Stimulated activated CD4-positive, alpha-beta T cell treated with anti-CD3 and anti-CD28 coated beads, Interleukin-2, amount 100 ng/mL, for 4 hours (primary cell): ENCODE measurements around the gene COX20.
"Not testable (repeated sequence)": the region's sequence is repeated elsewhere in the genome, so short reads cannot be mapped to it uniquely, and the experiment has no call there.

Source experiments
- DNase-seq: peaks from one replicate; pipeline ENCODE4 v3.0.0-alpha.2; 2020; ENCODE audit warnings: low read depth

The COX20 gene

GRCh38 chr1:244822878-244823277, 12.6 kb upstream of the COX20 start:
- no peak for DNase-seq

GRCh38 chr1:244826712-244827111, 8.7 kb upstream of the COX20 start:
- DNase-seq: no peak

DNA sequence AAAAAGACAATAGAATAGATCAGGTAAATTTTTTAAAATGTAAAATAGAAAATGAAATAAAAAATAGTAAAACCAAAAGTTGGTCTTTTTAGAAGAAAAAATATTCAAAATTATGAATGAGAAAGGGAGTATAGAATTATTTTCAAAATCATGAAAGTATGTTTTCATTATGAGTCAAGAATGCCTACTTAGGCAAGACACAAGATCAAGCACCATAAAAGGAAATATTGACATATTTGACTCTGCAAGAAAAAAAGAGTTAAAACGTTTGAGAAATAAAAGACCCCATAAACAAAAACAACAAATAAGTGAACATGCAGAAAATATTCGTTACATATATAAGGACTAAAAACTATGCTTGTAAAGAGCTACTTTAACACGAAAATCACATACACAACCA, 4.8 kb upstream of the COX20 start:
- no peak for DNase-seq

DNA sequence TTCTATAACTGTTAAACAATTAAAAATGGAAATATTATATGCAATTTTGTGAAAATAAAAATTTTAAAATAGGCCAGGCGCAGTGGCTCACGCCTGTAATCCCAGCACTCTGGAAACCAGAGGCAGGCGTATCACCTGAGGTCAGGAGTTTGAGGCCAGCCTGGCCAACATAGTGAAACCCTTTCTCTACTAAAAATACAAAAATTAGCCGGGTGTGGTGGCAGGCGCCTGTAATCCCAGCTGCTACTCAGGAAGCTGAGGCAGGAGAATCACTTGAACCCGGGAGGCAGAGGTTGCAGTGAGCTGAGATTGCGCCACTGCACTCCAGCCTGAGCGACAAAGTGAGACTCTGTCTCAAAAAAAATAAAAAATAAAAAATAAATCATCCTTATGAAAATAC, 2.2 kb upstream of the COX20 start:
- not testable (repeated sequence) for DNase-seq

DNA sequence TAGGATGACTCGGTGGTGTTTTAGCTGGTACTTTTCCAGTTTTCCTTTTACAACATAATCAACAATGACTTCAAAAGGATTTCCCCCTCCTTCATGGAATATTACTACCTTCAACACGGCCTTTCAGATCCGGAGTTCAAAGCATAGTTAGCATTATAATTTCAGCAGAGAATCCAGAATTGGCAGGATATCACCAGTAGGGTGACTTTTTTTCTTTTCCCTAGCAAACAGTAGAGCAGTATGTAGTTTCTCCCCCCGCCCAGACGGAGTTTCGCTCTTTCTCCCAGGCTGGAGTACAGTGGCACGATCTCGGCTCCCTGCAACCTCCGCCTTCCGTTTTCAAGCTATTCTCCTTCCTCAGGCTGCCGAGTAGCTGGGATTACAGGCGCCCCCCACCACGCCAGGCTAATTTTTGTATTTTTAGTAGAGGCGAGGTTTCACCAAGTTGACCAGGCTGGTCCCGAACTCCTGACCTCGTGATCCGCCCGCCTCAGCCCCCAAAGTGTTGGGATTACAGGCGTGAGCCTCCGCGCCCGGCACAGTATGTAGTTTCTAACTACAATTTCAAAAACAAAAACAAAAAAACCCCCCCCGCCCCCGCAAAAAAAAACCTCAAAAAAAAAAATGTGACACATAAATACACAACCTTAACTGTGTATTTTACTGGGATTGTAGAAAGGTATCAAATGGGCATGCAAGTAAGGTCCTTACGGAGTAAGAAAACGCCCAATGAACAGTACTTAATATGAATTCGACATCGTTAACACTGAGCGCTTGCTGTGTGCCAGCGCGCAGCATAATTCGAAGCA, 1.5 kb upstream of the COX20 start:
- DNase-seq: peak; percentile 24

DNA sequence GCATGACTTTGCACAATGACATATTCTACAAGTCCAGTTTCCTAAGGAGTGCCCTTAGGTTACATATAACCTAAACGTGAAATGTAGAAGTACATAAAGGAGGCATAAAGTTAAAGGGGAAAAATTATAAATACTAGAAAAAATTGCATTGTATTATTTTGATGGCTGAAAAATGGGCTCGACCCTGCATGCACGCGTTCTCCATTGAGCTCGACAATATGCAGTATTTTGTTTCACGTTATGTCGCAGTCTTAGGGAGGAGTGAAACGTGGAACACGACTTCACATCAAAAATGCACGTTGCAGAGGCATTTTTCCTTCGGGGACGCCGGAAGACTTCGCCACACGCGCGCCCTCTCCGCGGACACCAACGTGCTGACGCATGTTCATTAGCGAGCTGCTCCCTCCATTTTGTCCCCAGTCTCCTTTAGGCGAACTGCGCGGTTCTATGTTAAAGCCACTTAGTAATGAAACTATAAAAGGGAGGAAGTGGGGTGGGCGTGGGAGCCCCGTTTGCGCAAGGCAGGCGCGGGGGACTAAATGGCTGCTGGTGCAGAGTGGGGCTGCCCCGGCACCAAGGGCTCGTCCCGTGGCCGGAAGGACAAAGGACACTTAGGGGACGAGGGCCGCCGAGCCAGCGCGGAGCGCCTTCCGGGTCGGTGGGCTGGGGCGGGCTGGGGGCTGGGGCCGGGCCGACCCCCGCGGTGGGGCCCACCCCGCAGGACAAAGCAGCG, 749 bp upstream of the COX20 start:
- DNase-seq: peak; percentile 85

DNA sequence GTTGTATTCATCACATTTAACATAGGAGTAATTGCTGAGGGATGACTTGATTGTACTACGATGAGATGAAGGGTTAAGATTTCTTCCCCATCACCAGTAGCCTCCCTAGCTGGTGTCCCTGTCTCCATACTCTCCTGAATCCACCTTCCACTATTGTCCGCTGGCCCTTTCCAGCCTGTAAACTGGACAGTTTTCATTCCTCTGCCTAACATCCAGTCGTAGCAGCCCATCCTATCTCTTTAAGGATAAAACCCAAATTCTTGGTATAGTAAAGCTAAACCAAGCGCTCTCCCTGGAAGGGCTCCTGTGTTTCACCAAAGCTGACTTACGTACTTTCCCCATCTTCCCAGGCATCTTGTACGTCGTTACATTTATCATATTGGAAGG, 670 bp downstream of the COX20 start:
- DNase-seq: no peak

DNA sequence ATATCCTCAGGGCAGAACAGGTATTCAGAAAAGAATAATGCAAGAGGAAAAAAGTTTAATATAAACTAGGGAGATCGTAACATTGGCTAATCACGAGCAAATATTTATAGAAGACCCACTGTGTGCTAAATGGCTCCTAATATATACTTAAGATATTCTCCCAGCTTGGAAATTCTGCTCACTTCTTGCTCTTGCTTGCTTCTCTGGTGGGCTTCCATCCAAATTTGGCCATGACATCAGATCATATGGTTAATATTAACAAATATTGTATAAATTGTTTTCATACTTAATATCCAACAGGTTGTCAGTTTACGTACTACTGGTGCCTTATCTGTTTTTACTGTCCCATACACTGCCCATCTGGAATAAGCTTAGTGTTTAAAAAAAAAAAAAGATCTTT, 1.1 kb downstream of the COX20 start:
- no peak for DNase-seq

DNA sequence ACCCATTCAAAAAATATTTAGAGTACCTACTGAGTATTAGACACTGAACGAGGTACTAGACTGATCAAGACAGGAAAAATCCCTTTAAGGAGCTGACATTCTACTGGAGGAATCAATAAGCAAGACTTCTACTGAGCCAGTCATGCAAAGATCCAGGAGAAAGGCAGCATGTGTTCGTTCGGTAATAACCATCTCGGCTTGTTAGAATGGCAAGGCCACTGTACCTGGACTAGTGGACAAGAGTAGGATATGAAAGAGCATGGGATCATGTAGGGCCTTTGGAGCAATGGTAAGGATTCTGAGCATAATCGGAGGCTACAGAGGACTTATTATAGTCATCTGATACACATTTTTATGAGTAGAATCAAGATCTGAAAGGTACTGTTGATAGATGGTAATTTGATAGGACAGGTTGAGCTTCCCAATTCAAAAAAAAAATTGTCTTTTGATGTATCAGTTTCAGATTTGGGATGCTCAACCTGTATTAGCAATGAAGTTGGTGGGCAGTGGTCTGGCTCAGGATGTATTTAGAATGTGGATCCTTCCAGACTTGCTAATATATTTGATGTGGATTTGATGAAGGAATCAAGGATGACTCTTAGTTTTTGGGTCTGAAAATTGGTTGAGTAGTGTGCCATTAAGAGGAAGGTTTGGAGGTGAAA, 2.3 kb downstream of the COX20 start:
- DNase-seq: no peak

GRCh38 chr1:244839656-244840055, 4.2 kb downstream of the COX20 start:
- DNase-seq: no peak

DNA sequence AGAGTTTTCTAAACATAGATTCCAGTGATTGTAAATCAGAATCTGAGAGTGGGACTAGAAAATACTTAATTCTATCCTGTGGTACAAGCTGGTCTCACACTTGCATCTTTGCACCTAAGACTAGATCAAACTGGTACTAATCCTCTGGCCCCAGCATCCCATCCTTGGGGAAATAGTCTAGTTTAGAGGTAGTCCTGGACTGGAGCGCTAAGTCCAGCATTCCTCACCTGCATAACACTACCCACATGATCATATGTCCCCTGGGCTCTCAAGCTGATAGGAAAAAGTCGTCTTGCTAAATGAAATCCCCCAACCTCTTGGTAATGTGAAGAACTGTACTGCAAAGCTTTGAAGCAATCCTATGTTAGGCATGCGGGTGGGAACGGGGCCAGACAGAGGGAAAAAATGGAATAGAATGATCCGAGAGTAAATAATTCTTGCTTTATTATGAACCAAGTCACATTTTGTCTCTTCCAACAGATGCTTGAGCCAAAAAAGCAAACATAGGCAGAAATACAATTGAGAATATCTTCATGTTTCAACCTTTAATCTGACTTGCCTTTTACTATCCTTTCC, 4.8 kb downstream of the COX20 start:
- no peak for DNase-seq

DNA sequence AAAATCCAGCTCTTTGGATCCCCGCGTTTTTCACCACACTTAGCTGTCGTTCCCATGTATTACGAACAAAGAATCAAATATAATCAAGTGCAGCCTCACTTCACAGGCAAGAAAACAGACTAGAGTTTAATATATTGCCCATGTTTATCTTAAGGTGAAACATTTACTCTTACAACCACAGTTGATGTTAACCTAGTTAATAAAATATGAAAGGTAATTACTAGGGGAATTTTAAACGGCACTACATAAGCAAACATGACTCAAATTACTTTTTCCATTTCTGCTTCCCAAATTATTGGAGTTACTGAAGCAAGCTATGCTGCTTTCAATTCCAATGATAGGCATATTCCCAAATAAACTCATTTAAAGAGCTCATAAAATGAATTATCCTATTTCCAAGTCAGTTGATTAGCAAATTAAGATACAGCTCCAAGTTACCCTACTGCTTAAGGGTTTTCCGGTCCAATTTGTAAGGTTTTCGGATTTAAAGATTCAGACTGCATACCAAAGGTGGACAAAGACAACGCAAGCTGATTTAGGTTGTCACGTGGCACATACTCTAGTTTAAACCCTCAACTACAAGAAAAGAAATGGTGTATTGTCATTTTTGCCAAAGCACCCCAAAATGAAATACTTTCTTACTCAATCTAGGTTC, 5.9 kb downstream of the COX20 start:
- DNase-seq: no peak

- DNase-seq: no peak
Measured at GRCh38 chr1:244843148-244843978, 7.9 kb downstream of the COX20 start.

DNA sequence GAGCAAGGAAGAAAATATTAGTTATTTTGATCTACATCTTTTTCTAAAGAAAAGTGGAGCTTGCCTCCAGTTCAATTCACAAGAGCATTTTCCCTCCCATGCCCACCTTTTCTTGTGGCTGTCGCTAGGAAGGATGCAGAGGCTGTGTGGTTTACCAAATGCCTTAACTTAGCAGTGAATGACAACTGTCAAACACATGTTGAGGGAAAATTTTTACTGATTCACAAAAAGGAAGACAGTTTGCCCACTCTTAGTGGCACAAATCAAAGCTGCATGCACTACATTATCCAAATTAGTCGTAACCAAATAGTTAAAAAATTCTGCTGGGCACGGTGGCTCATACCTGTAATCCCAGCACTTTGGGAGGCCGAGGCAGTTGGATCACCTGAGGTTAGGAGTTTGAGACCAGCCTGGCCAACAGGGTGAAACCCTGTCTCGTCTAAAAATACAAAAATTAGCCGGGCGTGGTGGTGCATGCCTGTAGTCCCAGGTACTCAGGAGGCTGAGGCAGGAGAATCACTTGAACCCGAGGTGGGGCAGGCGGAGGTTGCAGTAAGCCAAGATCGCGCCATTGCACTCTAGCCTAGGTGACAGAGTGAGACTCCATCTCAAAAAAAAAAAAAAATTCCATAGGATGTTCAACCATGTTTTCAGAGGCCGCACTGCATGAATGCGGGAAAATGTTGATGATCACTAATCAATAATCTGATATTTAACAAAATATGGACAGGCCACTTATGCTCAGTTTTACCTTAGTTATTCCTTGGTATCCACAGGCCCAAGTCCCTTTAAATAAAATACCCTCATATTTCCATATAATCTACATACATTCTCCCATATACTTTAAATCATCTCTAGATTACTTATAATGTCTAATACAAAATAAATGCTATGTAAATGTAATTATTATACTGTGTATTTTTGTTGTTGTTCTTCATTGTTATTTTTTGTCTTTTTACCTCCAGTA, 9.0 kb downstream of the COX20 start:
- no peak for DNase-seq

- DNase-seq: no peak
Measured at GRCh38 chr1:244846653-244847052, 11.2 kb downstream of the COX20 start.

DNA sequence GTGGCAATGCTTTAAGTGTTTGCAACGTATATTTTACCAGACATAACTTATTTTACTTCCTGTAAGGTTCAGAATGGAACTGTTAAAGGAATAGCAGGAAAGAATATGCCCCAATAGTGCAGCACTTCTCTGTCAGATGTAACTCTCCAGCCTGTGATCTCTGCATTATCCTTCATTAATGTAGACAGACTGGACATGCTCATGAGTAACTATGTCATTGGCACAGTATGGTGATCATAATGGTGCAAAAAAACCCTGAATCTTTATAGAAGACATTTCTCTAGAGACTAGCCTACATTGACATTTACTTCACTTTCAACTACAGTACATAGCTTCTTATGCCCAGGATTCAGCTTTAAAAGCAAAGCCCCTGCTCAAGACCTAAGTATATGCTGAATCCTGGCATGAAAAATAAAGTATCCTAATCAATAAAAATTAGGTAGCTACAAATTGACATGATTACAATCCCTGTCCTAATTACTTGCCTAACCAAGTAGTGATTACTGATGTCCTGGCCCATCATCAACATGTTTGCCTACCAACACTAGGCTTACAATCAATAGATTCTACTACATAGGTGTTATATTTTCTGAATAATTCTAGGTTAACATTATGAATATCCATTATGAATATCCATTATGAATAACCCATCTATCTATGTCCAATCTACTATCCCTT, 13.9 kb downstream of the COX20 start:
- DNase-seq: no peak

- no peak for DNase-seq
Measured at GRCh38 chr1:244850099-244850852, 14.8 kb downstream of the COX20 start.

- DNase-seq: no peak
Measured at GRCh38 chr1:244850896-244851295, 15.4 kb downstream of the COX20 start.
